GM19324 (cell line): ENCODE results near the gene TAOK1.
A peak's percentile ranks its signal among the peaks of the same experiment; 100 is the strongest.
"Not testable (repeated sequence)": the region's sequence is repeated elsewhere in the genome, so short reads cannot be mapped to it uniquely, and the experiment has no call there.

ENCODE experiments used
- ATAC-seq: cut with Tn5 transposase; IDR thresholded peaks from one replicate; pipeline ENCODE4 v1.9.1; 2021; ENCODE audit warnings: mild to moderate bottlenecking, moderate library complexity; ENCODE audit not compliant: unreplicated experiment, low FRiP score

The TAOK1 gene

GRCh38 chr17:29524692-29525091 lies 134.5 kb downstream of the TAOK1 start:
- no peak for ATAC-seq

GRCh38 chr17:29526322-29526721 lies 136.2 kb downstream of the TAOK1 start:
- ATAC-seq = no peak

GRCh38 chr17:29533976-29534375 lies 143.8 kb downstream of the TAOK1 start:
- no peak for ATAC-seq

- no peak for ATAC-seq
Observed at GRCh38 chr17:29544066-29544465, 153.9 kb downstream of the TAOK1 start.

GRCh38 chr17:29546085-29546484 lies 155.9 kb downstream of the TAOK1 start:
- ATAC-seq = no peak

GRCh38 chr17:29546830-29547229 lies 156.7 kb downstream of the TAOK1 start:
- ATAC-seq = no peak

GRCh38 chr17:29549177-29549923 lies 159.2 kb downstream of the TAOK1 start:
- no peak for ATAC-seq

GRCh38 chr17:29555840-29556239 lies 165.7 kb downstream of the TAOK1 start:
- ATAC-seq = no peak

- no peak for ATAC-seq
Observed at GRCh38 chr17:29557085-29557738, 167.0 kb downstream of the TAOK1 start.

- ATAC-seq = no peak
Observed at GRCh38 chr17:29557739-29558116, 167.6 kb downstream of the TAOK1 start.

- ATAC-seq = not testable (repeated sequence)
Observed at GRCh38 chr17:29558139-29558538, 168.0 kb downstream of the TAOK1 start.

GRCh38 chr17:29559640-29560039 lies 169.5 kb downstream of the TAOK1 start:
- no peak for ATAC-seq

GRCh38 chr17:29560316-29560715 lies 170.2 kb downstream of the TAOK1 start:
- ATAC-seq = no peak

- ATAC-seq = no peak
Observed at GRCh38 chr17:29561554-29562517, 171.7 kb downstream of the TAOK1 start.

GRCh38 chr17:29562615-29563014 lies 172.5 kb downstream of the TAOK1 start:
- no peak for ATAC-seq

GRCh38 chr17:29563816-29564215 lies 173.7 kb downstream of the TAOK1 start:
- ATAC-seq = no peak

- ATAC-seq = no peak
Observed at GRCh38 chr17:29565643-29566472, 175.7 kb downstream of the TAOK1 start.

GRCh38 chr17:29566473-29567303 lies 176.5 kb downstream of the TAOK1 start, which contains the start of gene ABHD15:
Gene ABHD15, minus strand, starts transcription at chr17:29567037. Its CDS starts 71 bp downstream, at chr17:29566966.
- peak; percentile 40 for ATAC-seq

- peak; percentile 18 for ATAC-seq
Observed at GRCh38 chr17:29567304-29567553, 177.1 kb downstream of the TAOK1 start.
